GM12872 (cell line): Measurements from ENCODE around the gene UXS1.

Source experiments
- TF ChIP-seq, protein P1 (sequence below): IDR thresholded peaks from 3 replicates; pipeline ENCODE4 v1.5.1; 2011; ENCODE audit warnings: low read depth, mild to moderate bottlenecking, low read length, moderate library complexity; ENCODE audit not compliant: insufficient read depth

Gene UXS1

GRCh38 chr2:106130251-106130998 lies 63.7 kb downstream of the UXS1 start:
- TF ChIP-seq, protein P1, sequence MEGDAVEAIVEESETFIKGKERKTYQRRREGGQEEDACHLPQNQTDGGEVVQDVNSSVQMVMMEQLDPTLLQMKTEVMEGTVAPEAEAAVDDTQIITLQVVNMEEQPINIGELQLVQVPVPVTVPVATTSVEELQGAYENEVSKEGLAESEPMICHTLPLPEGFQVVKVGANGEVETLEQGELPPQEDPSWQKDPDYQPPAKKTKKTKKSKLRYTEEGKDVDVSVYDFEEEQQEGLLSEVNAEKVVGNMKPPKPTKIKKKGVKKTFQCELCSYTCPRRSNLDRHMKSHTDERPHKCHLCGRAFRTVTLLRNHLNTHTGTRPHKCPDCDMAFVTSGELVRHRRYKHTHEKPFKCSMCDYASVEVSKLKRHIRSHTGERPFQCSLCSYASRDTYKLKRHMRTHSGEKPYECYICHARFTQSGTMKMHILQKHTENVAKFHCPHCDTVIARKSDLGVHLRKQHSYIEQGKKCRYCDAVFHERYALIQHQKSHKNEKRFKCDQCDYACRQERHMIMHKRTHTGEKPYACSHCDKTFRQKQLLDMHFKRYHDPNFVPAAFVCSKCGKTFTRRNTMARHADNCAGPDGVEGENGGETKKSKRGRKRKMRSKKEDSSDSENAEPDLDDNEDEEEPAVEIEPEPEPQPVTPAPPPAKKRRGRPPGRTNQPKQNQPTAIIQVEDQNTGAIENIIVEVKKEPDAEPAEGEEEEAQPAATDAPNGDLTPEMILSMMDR, result no peak

DNA sequence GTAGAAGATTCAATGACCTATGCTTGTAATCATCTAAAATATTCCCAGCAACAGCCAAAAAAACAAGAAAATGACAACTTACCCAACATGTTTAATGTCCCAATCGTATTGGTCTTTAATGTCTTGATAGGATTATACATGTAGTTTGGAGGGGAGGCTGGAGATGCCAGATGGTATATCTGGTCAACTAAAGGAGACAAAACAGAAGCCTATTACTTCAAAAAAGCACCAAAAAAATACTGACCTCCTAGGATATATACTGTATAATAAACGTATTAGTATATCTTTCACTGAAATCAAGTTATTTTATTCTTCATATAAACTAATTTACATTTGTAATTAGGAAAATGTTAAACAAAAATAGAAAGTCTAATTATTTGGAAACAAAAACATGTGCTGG lies 64.5 kb downstream of the UXS1 start:
- TF ChIP-seq, protein P1, result no peak

GRCh38 chr2:106129150-106129549 lies 65.0 kb downstream of the UXS1 start:
- TF ChIP-seq, protein P1, result no peak

- TF ChIP-seq, protein P1, result no peak
Observed at GRCh38 chr2:106127776-106128268, 66.3 kb downstream of the UXS1 start.

DNA sequence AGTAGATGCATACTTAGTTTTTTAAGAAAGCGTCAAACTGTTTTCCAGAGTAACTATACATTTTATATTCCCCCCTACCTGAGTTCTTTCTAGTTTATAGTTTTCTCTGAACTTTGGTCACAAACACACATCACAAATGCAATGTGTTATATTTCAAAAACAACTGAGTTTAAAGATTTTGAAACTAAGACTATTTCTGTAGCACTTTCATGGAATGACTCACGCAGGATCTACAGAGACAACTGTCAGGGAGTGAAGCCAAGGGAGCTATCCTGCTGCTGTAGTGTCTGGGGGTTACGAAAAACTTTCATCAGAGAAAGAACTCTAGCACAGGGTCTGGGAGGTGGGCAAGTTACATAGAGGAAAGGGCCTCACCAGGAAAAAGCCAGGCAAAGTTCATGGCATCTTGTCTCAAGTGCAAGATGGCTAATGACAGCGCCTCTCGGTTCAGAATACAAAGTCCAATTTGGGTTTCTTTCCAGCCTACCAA lies 66.8 kb downstream of the UXS1 start:
- TF ChIP-seq, protein P1, result no peak

- TF ChIP-seq, protein P1, result no peak
Observed at GRCh38 chr2:106126705-106127281, 67.3 kb downstream of the UXS1 start.

- TF ChIP-seq, protein P1, result no peak
Observed at GRCh38 chr2:106126295-106126694, 67.8 kb downstream of the UXS1 start.
